Psoas muscle (tissue), 8 donors: Measurements from ENCODE around the gene UBXN4. TPM values are rescaled to one million over a fixed set of nuclear protein-coding genes. Genes with fewer than 3 reads are reported as not detected.

Source experiments
- ATAC-seq, 4 donors: fragments of 200-7000 bp; cut with Tn5 transposase; one replicate each; pipeline ENCODE4 v1.9.1; 2020; ENCODE audit warnings: moderate library complexity in 3 of 4, mild to moderate bottlenecking in 2 of 4
- DNase-seq, 2 donors: peaks; one replicate each; pipeline ENCODE4 v3.0.0-alpha.2; 2020
- H3K27ac ChIP-seq: fragments of 200-600 bp; one replicate; pipeline ENCODE4 v1.8.0; 2022
- H3K27me3 ChIP-seq, 3 donors: fragments of 200-600 bp in 1 of 3; one replicate each; pipeline versions ENCODE4 v1.6.1 to v1.8.0; 2013 to 2022; ENCODE audit warnings: low read length in 2 of 3, mild to moderate bottlenecking in 2 of 3, moderate library complexity in 1 of 3; ENCODE audit not compliant: insufficient read depth in 3 of 3
- H3K36me3 ChIP-seq, 2 donors: fragments of 200-600 bp in 1 of 2; one replicate each; pipeline versions ENCODE4 v1.6.1 to v1.8.0; 2013 to 2022; ENCODE audit warnings: low read depth in 1 of 2, mild to moderate bottlenecking in 1 of 2, moderate library complexity in 1 of 2; ENCODE audit not compliant: insufficient read depth in 1 of 2
- H3K4me1 ChIP-seq: fragments of 200-600 bp; one replicate; pipeline ENCODE4 v1.8.0; 2022
- H3K4me3 ChIP-seq: fragments of 200-600 bp; one replicate; pipeline ENCODE4 v1.8.0; 2022; ENCODE audit warnings: mild to moderate bottlenecking
- H3K9me3 ChIP-seq: fragments of 200-600 bp; one replicate; pipeline ENCODE4 v1.8.0; 2022
- CTCF ChIP-seq: fragments of 200-600 bp; IDR thresholded peaks from one replicate; pipeline ENCODE4 v1.8.0; 2022; ENCODE audit warnings: antibody characterized with exemption
- WGBS, 3 donors: extraction: QIAGEN DNeasy Blood & Tissue Kit; methylation state at CpG; one replicate each; pipeline versions ENCODE4 v1.1.6 to v1.1.7; 2013; 5-methylcytosine and 5-hydroxymethylcytosine counted together
- intact Hi-C, 2 donors: fragments of 100-400 bp; cut with DNase I; formaldehyde crosslinking; loops; one replicate each; pipeline versions ENCODE4 v1.11.0 to v1.14.2; 2022
- polyA plus RNA-seq, 3 donors: library from polyadenylated mRNA; stranded (reverse); fragments of 200-250 nt; gene quantifications; one replicate each; pipeline ENCODE4 v1.2.3, GENCODE V29; 2013
- total RNA-seq, 4 donors: library from RNA; stranded (reverse); fragmentation: NEBNext Ultra II Directional in 2 of 4; extraction: Animal tissue kit (Norgen Biotek cat#: 25700) in 2 of 4; gene quantifications; one replicate each; pipeline versions ENCODE4 v1.2.1 to v1.2.4, GENCODE V29; 2021 to 2023
- donor health status: healthy with polysubstance abuse.
- donor health status: DM: no; HTN: no; CAD: no; lungs with moderate emphysema.
- donor health status: Bipolar disorder and iron deficiency.
- donor health status: healthy.
- donor health status: DM: yes; HTN: yes; CAD: no.
- donor health status: DM: no; HTN: no; CAD: no.
- donor health status: DM: no; HTN: no; CAD: no.
- donor health status: DM: yes; HTN: yes; CAD: no.

The UBXN4 gene
- total and polyA plus RNA-seq, 7 donors: 37.3 to 117 (median 94.5) TPM

- no peaks in the 10 kb centered on the region for H3K4me1 ChIP-seq
- DNase-seq (no peak), ATAC-seq (no peak)
- no peak overlapping the region for H3K4me3 ChIP-seq
- 77 to 84% (median 83%) methylated on average over 3 of the region's 3 CpGs for WGBS, 3 donors
- no peaks in the 10 kb centered on the region for H3K27me3 ChIP-seq
- intact Hi-C loops: no loop called here
- H3K9me3 ChIP-seq: no peaks in the 10 kb centered on the region
- no peaks in the 10 kb centered on the region for H3K36me3 ChIP-seq
- no peak overlapping the region for H3K27ac ChIP-seq
- TF ChIP-seq CTCF: no peak
Measured at GRCh38 chr2:135815269-135815668, 73.6 kb downstream of the UBXN4 start.

DNA sequence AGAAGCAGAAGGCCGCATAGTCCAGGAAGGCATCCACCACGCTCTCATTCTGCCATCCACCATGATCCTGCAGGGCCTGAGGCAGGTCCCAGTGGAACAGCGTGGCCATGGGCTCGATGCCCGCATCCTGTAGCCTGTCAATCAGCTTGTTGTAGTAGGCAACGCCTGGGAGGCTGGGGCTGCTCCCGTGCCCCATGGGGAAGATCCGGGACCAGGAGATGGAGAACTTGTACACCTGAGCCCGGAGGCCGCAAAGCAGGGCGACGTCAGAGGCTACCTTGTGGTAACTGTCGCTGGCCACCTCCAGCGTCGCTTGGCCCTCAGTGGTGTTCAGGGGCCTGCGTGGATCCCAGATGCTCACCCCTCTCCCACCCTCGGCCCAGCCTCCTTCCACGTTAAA is 75.8 kb downstream of the UBXN4 start:
- Histone ChIP-seq H3K36me3 (no peaks in the 10 kb centered on the region), H3K4me3 (no peak overlapping the region), H3K27ac (no peak overlapping the region), H3K4me1 (no peaks in the 10 kb centered on the region), H3K27me3 (no peaks in the 10 kb centered on the region), H3K9me3 (no peaks in the 10 kb centered on the region)
- no peak for ATAC-seq
- intact Hi-C loops: no loop called here
- TF ChIP-seq CTCF: no peak
- 79 to 90% (median 87%) methylated on average over 17 to 18 of the region's 18 CpGs for WGBS, 3 donors
- DNase-seq: no peak

DNA sequence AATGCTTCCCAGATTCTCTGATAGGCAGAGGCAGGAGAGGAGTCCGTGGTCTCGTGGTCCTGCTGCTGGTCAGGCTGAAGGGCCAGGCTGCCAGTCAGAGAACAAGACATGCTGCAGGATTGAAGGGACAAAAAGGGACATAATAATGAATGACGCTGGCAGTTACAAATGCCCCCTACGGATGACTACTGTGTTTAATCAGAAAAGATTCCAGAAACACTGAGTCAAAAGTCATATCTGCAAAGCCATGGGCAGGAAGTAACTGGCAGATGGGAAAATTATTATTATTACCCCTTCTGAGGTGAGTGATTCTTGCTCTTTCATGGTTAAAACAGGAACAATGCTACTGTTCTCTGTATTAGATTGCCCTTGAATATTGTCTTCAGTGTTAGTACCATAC is 76.3 kb downstream of the UBXN4 start:
- no peak overlapping the region for H3K27ac ChIP-seq
- no peak overlapping the region for H3K4me3 ChIP-seq
- intact Hi-C loops: no loop called here
- no peaks in the 10 kb centered on the region for H3K36me3 ChIP-seq
- no peaks in the 10 kb centered on the region for H3K9me3 ChIP-seq
- ATAC-seq (no peak), DNase-seq (no peak)
- H3K27me3 ChIP-seq: no peaks in the 10 kb centered on the region
- H3K4me1 ChIP-seq: no peaks in the 10 kb centered on the region
- TF ChIP-seq CTCF: no peak
- 61 to 70% (median 66%) methylated on average over 4 of the region's 4 CpGs for WGBS, 3 donors

DNA sequence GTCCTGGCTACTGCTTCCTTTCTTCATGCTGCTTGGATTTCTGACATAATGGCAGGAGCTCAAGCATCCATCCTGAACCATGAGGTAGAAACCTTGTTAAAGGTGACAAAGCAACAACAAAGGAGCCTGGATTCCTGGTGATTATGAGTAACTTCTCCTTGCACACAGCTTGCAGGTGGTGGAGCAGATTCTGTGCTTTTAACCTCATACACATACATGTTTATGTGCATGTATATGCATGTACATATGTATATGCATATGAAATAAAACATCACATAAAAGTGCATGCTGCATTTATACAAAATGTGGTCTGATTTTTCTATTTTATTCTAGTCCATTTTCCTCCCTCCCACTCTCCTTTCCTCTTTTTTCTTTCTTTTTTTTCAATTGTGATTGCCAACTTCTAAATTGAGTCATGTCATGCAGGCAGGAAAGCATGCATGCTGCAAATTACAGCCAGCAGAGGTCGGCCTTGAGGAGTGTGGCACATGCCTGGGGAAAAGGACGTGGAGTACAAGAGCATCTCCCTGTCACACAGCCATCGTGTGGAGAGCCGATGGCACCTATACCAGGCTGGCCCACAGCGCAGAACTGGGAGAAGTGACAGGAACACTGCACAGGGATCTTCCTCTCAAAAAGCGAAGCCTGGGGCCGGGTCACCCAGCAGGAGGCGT is 77.4 kb downstream of the UBXN4 start:
- ATAC-seq: no peak
- no peaks in the 10 kb centered on the region for H3K9me3 ChIP-seq
- 70 to 71% (median 71%) methylated on average over 8 of the region's 8 CpGs for WGBS, 3 donors
- intact Hi-C loops: no loop called here
- H3K36me3 ChIP-seq: no peaks in the 10 kb centered on the region
- no peaks in the 10 kb centered on the region for H3K4me1 ChIP-seq
- DNase-seq: no peak
- H3K27ac ChIP-seq: no peak overlapping the region
- no peak overlapping the region for H3K4me3 ChIP-seq
- no peaks in the 10 kb centered on the region for H3K27me3 ChIP-seq
- TF ChIP-seq CTCF: no peak
